Measurements from ENCODE around the gene GMEB2.
A peak's percentile ranks its signal among the peaks of the same experiment; 100 is the strongest.
"Not testable (repeated sequence)": the region's sequence is repeated elsewhere in the genome, so short reads cannot be mapped to it uniquely, and the experiment has no call there.

GMEB2 gene

DNA sequence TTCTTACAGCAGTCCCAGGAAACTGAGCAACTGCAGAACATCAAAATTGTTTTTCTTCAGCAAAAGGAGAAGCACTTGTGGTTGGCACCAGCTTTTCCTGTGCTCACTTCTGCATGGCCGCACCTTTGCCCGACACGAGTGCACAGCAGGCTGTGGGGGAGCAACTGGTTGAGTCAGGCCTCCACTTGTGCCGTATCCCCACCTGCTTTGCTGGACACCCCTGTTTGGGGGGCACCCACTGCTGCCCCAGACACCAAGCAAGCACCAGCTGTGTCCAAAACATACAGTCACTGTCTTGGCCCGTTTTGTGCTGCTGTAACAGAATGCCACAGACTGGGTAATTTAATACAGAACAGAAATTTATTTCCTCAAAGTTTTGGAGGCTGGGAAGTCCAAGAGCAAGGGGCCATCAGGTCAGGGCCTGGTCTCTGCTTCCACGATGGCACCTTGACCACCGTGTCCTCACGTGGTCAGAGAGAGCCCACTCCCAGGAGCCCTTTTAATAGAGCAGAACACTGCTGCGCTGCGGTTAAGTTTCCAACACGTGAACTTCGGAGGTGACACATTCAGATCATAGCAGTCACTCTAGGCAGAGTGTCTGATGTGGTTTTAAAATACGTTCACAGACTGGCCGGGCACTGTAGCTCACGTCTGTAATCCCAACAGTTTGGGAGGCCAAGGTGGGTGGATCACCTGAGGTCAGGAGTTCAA is 8.7 kb upstream of the GMEB2 start:
- Histone ChIP-seq H2BK5ac (ENCODE audit: low read depth, low read length, poor library complexity, severe bottlenecking) (no peak overlapping the region), H2BK12ac (ENCODE audit: low read length in 2 of 2) (no peak overlapping the region), H3K36me3 (ENCODE audit: control insufficient read depth in 1 of 2, insufficient read depth in 2 of 2, low read depth in 1 of 2, low read length in 2 of 2) (peaks cover 0 to 5% of the 10 kb centered on the region in 2 experiments), H3K4me2 (ENCODE audit: low read length, poor library complexity, severe bottlenecking) (no peak overlapping the region), H3K4me1 (ENCODE audit: control insufficient read depth, insufficient read depth, low read depth, low read length) (peaks cover 12% of the 10 kb centered on the region), H3K9ac (ENCODE audit: low read length) (no peak overlapping the region), H2AFZ (ENCODE audit: low read depth, low read length) (no peak overlapping the region), H4K8ac (ENCODE audit: low read length) (no peak overlapping the region), H3K4me3 (ENCODE audit: insufficient read depth in 1 of 2, low read depth in 1 of 2, low read length in 2 of 2) (no peak overlapping the region), H2BK15ac (ENCODE audit: low read depth, poor library complexity, severe bottlenecking) (no peak overlapping the region), H4K91ac (ENCODE audit: low read length) (no peak overlapping the region), H3K4ac (ENCODE audit: low read depth in 1 of 2, low read length in 2 of 2) (no peak overlapping the region), H3K23ac (ENCODE audit: low read length in 2 of 2) (no peak overlapping the region), H3K27me3 (ENCODE audit: control insufficient read depth in 1 of 2, insufficient read depth in 1 of 2, low read length in 2 of 2) (no peaks in the 10 kb centered on the region), H2BK120ac (ENCODE audit: low read depth, low read length) (no peak overlapping the region), H2AK5ac (ENCODE audit: low read length, severe bottlenecking) (no peak overlapping the region), H3K27ac (ENCODE audit: low read length, poor library complexity, severe bottlenecking) (no peak overlapping the region), H3K18ac (ENCODE audit: low read depth in 1 of 2, low read length in 2 of 2) (no peak overlapping the region), H3K14ac (ENCODE audit: low read length in 2 of 2) (no peak overlapping the region), H3K9me3 (ENCODE audit: control insufficient read depth, low read length) (no peaks in the 10 kb centered on the region), H3K79me1 (replicated peaks; ENCODE audit: low read length, poor library complexity, severe bottlenecking) (no peaks in the 10 kb centered on the region)
- DNase-seq: no peak
- 90% methylated on average over 15 of the region's 15 CpGs for whole genome bisulfite sequencing

DNA sequence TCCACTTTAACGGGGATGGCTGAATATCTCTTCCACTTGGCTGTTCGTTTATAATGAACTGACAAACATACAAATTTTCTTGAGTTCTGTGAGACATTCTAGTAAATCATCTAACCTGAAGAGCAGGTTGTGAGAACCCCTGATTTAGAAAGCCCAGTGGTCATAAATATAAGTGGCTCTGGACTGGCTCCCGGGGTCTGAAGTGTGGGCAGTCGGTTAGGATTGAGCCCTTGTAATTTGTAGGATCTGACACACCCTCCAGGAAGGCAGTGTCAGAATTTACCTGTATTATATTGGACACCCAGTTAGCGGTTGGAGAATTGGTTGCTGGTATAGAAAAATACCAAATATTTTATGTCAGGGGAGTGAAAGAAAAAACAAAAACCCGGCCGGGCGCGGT is 6.8 kb upstream of the GMEB2 start:
- Histone ChIP-seq H4K8ac (ENCODE audit: low read length) (no peak overlapping the region), H2BK5ac (ENCODE audit: low read depth, low read length, poor library complexity, severe bottlenecking) (no peak overlapping the region), H3K4me1 (ENCODE audit: control insufficient read depth, insufficient read depth, low read depth, low read length) (peaks cover 11% of the 10 kb centered on the region), H3K36me3 (ENCODE audit: control insufficient read depth in 1 of 2, insufficient read depth in 2 of 2, low read depth in 1 of 2, low read length in 2 of 2) (no peaks in the 10 kb centered on the region), H3K14ac (ENCODE audit: low read length in 2 of 2) (no peak overlapping the region), H3K4me2 (ENCODE audit: low read length, poor library complexity, severe bottlenecking) (no peak overlapping the region), H3K4me3 (ENCODE audit: insufficient read depth in 1 of 2, low read depth in 1 of 2, low read length in 2 of 2) (no peak overlapping the region), H2BK12ac (ENCODE audit: low read length in 2 of 2) (no peak overlapping the region), H4K91ac (ENCODE audit: low read length) (no peak overlapping the region), H3K79me1 (replicated peaks; ENCODE audit: low read length, poor library complexity, severe bottlenecking) (peaks cover 4% of the 10 kb centered on the region), H2BK120ac (ENCODE audit: low read depth, low read length) (no peak overlapping the region), H2AK5ac (ENCODE audit: low read length, severe bottlenecking) (peak overlapping the region; percentile 29), H3K4ac (ENCODE audit: low read depth in 1 of 2, low read length in 2 of 2) (no peak overlapping the region), H3K23ac (ENCODE audit: low read length in 2 of 2) (no peak overlapping the region), H2AFZ (ENCODE audit: low read depth, low read length) (no peak overlapping the region), H3K27ac (ENCODE audit: low read length, poor library complexity, severe bottlenecking) (no peak overlapping the region), H2BK15ac (ENCODE audit: low read depth, poor library complexity, severe bottlenecking) (no peak overlapping the region), H3K9ac (ENCODE audit: low read length) (no peak overlapping the region), H3K18ac (ENCODE audit: low read depth in 1 of 2, low read length in 2 of 2) (no peak overlapping the region), H3K9me3 (ENCODE audit: control insufficient read depth, low read length) (no peaks in the 10 kb centered on the region), H3K27me3 (ENCODE audit: control insufficient read depth in 1 of 2, insufficient read depth in 1 of 2, low read length in 2 of 2) (no peaks in the 10 kb centered on the region)
- DNase-seq: no peak
- 65% methylated on average over 2 of the region's 9 CpGs for WGBS

DNA sequence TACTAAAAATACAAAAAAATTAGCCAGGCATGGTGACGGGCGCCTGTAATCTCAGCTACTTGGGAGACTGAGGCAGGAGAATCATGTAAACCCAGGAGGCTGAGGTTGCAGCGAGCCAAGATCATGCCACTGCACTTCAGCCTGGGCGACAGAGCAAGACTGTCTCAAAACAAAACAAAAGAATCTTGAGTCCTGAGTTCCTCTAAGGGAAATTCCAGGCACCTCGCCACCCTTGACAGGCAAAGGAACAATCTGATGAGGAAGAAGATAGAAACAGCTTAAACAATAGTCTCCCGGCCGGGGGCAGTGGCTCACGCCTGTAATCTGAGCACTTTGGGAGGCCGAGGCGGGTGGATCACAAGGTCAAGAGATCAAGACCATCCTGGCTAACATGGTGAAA is 4.5 kb upstream of the GMEB2 start:
- H2AFZ ChIP-seq (ENCODE audit: low read depth, low read length); H2BK5ac ChIP-seq (ENCODE audit: low read depth, low read length, poor library complexity, severe bottlenecking); H3K4me3 ChIP-seq (ENCODE audit: insufficient read depth in 1 of 2, low read depth in 1 of 2, low read length in 2 of 2); H3K4ac ChIP-seq (ENCODE audit: low read depth in 1 of 2, low read length in 2 of 2); H2BK12ac ChIP-seq (ENCODE audit: low read length in 2 of 2); H3K9ac ChIP-seq (ENCODE audit: low read length); H3K14ac ChIP-seq (ENCODE audit: low read length in 2 of 2); H3K23ac ChIP-seq (ENCODE audit: low read length in 2 of 2); H3K27me3 ChIP-seq (ENCODE audit: control insufficient read depth in 1 of 2, insufficient read depth in 1 of 2, low read length in 2 of 2); H3K79me1 ChIP-seq (replicated peaks; ENCODE audit: low read length, poor library complexity, severe bottlenecking); H3K4me2 ChIP-seq (ENCODE audit: low read length, poor library complexity, severe bottlenecking); H3K9me3 ChIP-seq (ENCODE audit: control insufficient read depth, low read length); H3K18ac ChIP-seq (ENCODE audit: low read depth in 1 of 2, low read length in 2 of 2); H3K36me3 ChIP-seq (ENCODE audit: control insufficient read depth in 1 of 2, insufficient read depth in 2 of 2, low read depth in 1 of 2, low read length in 2 of 2); H4K8ac ChIP-seq (ENCODE audit: low read length); H2BK15ac ChIP-seq (ENCODE audit: low read depth, poor library complexity, severe bottlenecking); H3K27ac ChIP-seq (ENCODE audit: low read length, poor library complexity, severe bottlenecking); H2BK120ac ChIP-seq (ENCODE audit: low read depth, low read length); H4K91ac ChIP-seq (ENCODE audit: low read length); H2AK5ac ChIP-seq (ENCODE audit: low read length, severe bottlenecking); DNase-seq: not testable (repeated sequence)
- 96% methylated on average over 10 of the region's 10 CpGs for WGBS
- peaks cover 22% of the 10 kb centered on the region for H3K4me1 ChIP-seq (ENCODE audit: control insufficient read depth, insufficient read depth, low read depth, low read length)

DNA sequence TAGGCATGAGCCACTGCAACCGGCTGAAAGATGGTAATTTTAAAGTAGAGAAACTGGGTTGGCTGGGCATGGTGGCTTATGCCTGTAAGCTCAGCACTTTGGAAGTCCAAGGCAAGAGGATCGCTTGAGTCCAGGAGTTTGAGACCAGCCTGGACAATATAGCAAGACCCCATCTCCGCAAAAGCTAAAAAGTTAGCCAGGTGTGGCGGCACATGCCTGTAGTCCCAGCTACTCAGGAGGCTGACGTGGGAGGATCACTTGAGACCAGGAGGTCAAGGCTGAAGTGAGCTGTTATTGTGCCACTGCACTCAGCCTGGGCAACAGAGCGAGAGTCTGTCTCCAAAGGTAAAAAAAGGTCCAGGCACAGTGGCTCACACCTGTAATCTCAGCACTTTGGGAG is 4.1 kb upstream of the GMEB2 start:
- H3K36me3 ChIP-seq (ENCODE audit: control insufficient read depth in 1 of 2, insufficient read depth in 2 of 2, low read depth in 1 of 2, low read length in 2 of 2); H2BK12ac ChIP-seq (ENCODE audit: low read length in 2 of 2); H3K27me3 ChIP-seq (ENCODE audit: control insufficient read depth in 1 of 2, insufficient read depth in 1 of 2, low read length in 2 of 2); H3K9ac ChIP-seq (ENCODE audit: low read length); H3K4me2 ChIP-seq (ENCODE audit: low read length, poor library complexity, severe bottlenecking); H4K8ac ChIP-seq (ENCODE audit: low read length); H2BK15ac ChIP-seq (ENCODE audit: low read depth, poor library complexity, severe bottlenecking); H2AFZ ChIP-seq (ENCODE audit: low read depth, low read length); H2AK5ac ChIP-seq (ENCODE audit: low read length, severe bottlenecking); H3K4ac ChIP-seq (ENCODE audit: low read depth in 1 of 2, low read length in 2 of 2); H3K23ac ChIP-seq (ENCODE audit: low read length in 2 of 2); DNase-seq; H3K9me3 ChIP-seq (ENCODE audit: control insufficient read depth, low read length); H3K18ac ChIP-seq (ENCODE audit: low read depth in 1 of 2, low read length in 2 of 2); H4K91ac ChIP-seq (ENCODE audit: low read length); H2BK120ac ChIP-seq (ENCODE audit: low read depth, low read length); H3K27ac ChIP-seq (ENCODE audit: low read length, poor library complexity, severe bottlenecking); H3K14ac ChIP-seq (ENCODE audit: low read length in 2 of 2); H3K4me3 ChIP-seq (ENCODE audit: insufficient read depth in 1 of 2, low read depth in 1 of 2, low read length in 2 of 2); H2BK5ac ChIP-seq (ENCODE audit: low read depth, low read length, poor library complexity, severe bottlenecking): not testable (repeated sequence)
- 97% methylated on average over 6 of the region's 6 CpGs for WGBS
- peaks cover 24% of the 10 kb centered on the region for H3K4me1 ChIP-seq (ENCODE audit: control insufficient read depth, insufficient read depth, low read depth, low read length)
- H3K79me1 ChIP-seq (replicated peaks; ENCODE audit: low read length, poor library complexity, severe bottlenecking): peaks cover 11% of the 10 kb centered on the region
